Midbrain (tissue), 1 donor: Measurements from ENCODE around the gene TRAF3.
A peak's percentile ranks its signal among the peaks of the same experiment; 100 is the strongest.

Experiments used
- DNase-seq: peaks from one replicate; lab custom pipeline; 2025; lab: John Stamatoyannopoulos, UW

The TRAF3 gene

GRCh38 chr14:102908766-102909455 lies 131.7 kb downstream of the TRAF3 start:
- DNase-seq: no peak

GRCh38 chr14:102909462-102909861 lies 132.2 kb downstream of the TRAF3 start:
- DNase-seq: no peak

GRCh38 chr14:102909911-102910310 lies 132.7 kb downstream of the TRAF3 start:
- DNase-seq: no peak

- no peak for DNase-seq
Measured at GRCh38 chr14:102910442-102910841, 133.2 kb downstream of the TRAF3 start.

GRCh38 chr14:102911541-102911951 lies 134.3 kb downstream of the TRAF3 start:
- DNase-seq: no peak

- no peak for DNase-seq
Measured at GRCh38 chr14:102911991-102912761, 134.9 kb downstream of the TRAF3 start.

- no peak for DNase-seq
Measured at GRCh38 chr14:102913341-102914211, 136.3 kb downstream of the TRAF3 start.

GRCh38 chr14:102914474-102915291 lies 137.4 kb downstream of the TRAF3 start:
- DNase-seq: no peak

GRCh38 chr14:102915292-102916110 lies 138.3 kb downstream of the TRAF3 start:
- no peak for DNase-seq

- no peak for DNase-seq
Measured at GRCh38 chr14:102916347-102917055, 139.3 kb downstream of the TRAF3 start.

GRCh38 chr14:102917056-102917385 lies 139.8 kb downstream of the TRAF3 start:
- no peak for DNase-seq

GRCh38 chr14:102917469-102918211 lies 140.4 kb downstream of the TRAF3 start:
- DNase-seq: peak; percentile 40

GRCh38 chr14:102918438-102918837 lies 141.2 kb downstream of the TRAF3 start:
- no peak for DNase-seq

GRCh38 chr14:102920273-102920997 lies 143.2 kb downstream of the TRAF3 start:
- no peak for DNase-seq

GRCh38 chr14:102920998-102921304 lies 143.7 kb downstream of the TRAF3 start:
- DNase-seq: no peak

- no peak for DNase-seq
Measured at GRCh38 chr14:102922490-102923200, 145.4 kb downstream of the TRAF3 start, which contains the start of gene AMN. TSS of gene AMN (plus strand) at chr14:102922663. CDS start at chr14:102922689, 26 bp downstream.

- DNase-seq: no peak
Measured at GRCh38 chr14:102923201-102923924, 146.1 kb downstream of the TRAF3 start.
